B cell (primary cell): ENCODE results near the gene PRKAR2A. TPM values are rescaled to one million over a fixed set of nuclear protein-coding genes. Genes with fewer than 3 reads are reported as not detected.

ENCODE experiments used
- ATAC-seq: fragments of 200-7000 bp; cut with Tn5 transposase; one replicate; pipeline ENCODE4 v1.10.0; 2021; ENCODE audit warnings: low read depth, mild to moderate bottlenecking, moderate number of reproducible peaks, moderate library complexity
- CTCF ChIA-PET: fragments of 350-600 bp; sonication (Branson Sonifier 250); formaldehyde crosslinking; loops from one replicate; lab custom pipeline; 2021; ENCODE audit warnings: antibody characterized with exemption, inconsistent platforms; lab: Charles Lee
- POLR2A ChIA-PET: fragments of 350-600 bp; sonication (Branson Sonifier 250); formaldehyde crosslinking; loops from one replicate; lab custom pipeline; 2021; ENCODE audit warnings: antibody characterized with exemption; lab: Charles Lee
- DNase-seq: peaks from one replicate; pipeline ENCODE4 v3.0.0; 2013
- H2AFZ ChIP-seq: 2 replicates; pipeline ENCODE4 v1.6.1; 2012; ENCODE audit warnings: mild to moderate bottlenecking, low read depth, low read length; ENCODE audit not compliant: insufficient read depth, poor library complexity, severe bottlenecking
- H3K27ac ChIP-seq, 2 donors: 1 replicate in 1 of 2; 2 replicates in 1 of 2; pipeline ENCODE4 v1.5.1; 2012 to 2013; ENCODE audit warnings: low read length in 2 of 2, mild to moderate bottlenecking in 2 of 2, moderate library complexity in 1 of 2
- H3K27me3 ChIP-seq, 4 experiments: fragments of 200-600 bp in 1 of 4; sonication (generic) in 1 of 4; replicated peaks in 1 of 4; 1 replicate in 2 of 4; 2 replicates in 2 of 4; pipeline versions ENCODE4 v1.6.1 to v1.7.0; 2013 to 2016; ENCODE audit warnings: low read length in 3 of 4, mild to moderate bottlenecking in 2 of 4, mixed read lengths in 1 of 4, moderate library complexity in 1 of 4; ENCODE audit not compliant: insufficient read depth in 4 of 4, control insufficient read depth in 3 of 4; ENCODE audit errors: control extremely low read depth in 1 of 4
- H3K36me3 ChIP-seq, 2 experiments: replicated peaks in 1 of 2; 1 replicate in 1 of 2; 2 replicates in 1 of 2; pipeline versions ENCODE4 v1.6.1 to v1.7.1; 2013; ENCODE audit warnings: low read length in 1 of 2; ENCODE audit not compliant: insufficient read depth in 2 of 2, control insufficient read depth in 1 of 2; ENCODE audit errors: control extremely low read depth in 1 of 2, extremely low read depth in 1 of 2
- H3K4me1 ChIP-seq, 2 donors: fragments of 200-600 bp in 1 of 2; sonication (generic) in 1 of 2; 1 replicate in 1 of 2; 2 replicates in 1 of 2; pipeline versions ENCODE4 v1.5.1 to v1.6.1; 2013 to 2017; ENCODE audit warnings: low read length in 2 of 2; ENCODE audit not compliant: control insufficient read depth in 2 of 2, insufficient read depth in 2 of 2
- H3K4me2 ChIP-seq: replicated peaks from 2 replicates; pipeline ENCODE3; 2012; ENCODE audit warnings: mild to moderate bottlenecking, low read depth, low read length; ENCODE audit not compliant: poor library complexity, severe bottlenecking
- H3K4me3 ChIP-seq, 5 experiments: fragments of 200-600 bp in 1 of 5; sonication (generic) in 1 of 5; 1 replicate in 3 of 5; 2 replicates in 2 of 5; pipeline versions ENCODE4 v1.5.1 to v1.7.0; 2011 to 2016; ENCODE audit warnings: low read length in 4 of 5, mild to moderate bottlenecking in 4 of 5, low read depth in 2 of 5, control low read depth in 1 of 5, moderate library complexity in 1 of 5; ENCODE audit not compliant: insufficient read depth in 1 of 5; ENCODE audit errors: control extremely low read depth in 1 of 5, extremely low read depth in 1 of 5
- H3K79me2 ChIP-seq: fragments of 200-600 bp; sonication (generic); one replicate; pipeline ENCODE4 v1.6.0; 2016; ENCODE audit warnings: low read length; ENCODE audit not compliant: control insufficient read depth, insufficient read depth
- H3K9ac ChIP-seq: fragments of 200-600 bp; sonication (generic); 2 replicates; pipeline ENCODE4 v1.6.1; 2017; ENCODE audit warnings: mild to moderate bottlenecking, low read length, moderate library complexity
- H3K9me3 ChIP-seq, 3 donors: one replicate each; pipeline versions ENCODE4 v1.6.1 to v1.7.1; 2013; ENCODE audit warnings: low read length in 2 of 3; ENCODE audit not compliant: control insufficient read depth in 2 of 3, insufficient read depth in 1 of 3; ENCODE audit errors: control extremely low read depth in 1 of 3
- H4K20me1 ChIP-seq: 2 replicates; pipeline ENCODE4 v1.6.0; 2012; ENCODE audit warnings: mild to moderate bottlenecking, low read length; ENCODE audit not compliant: insufficient read depth, control insufficient read depth, poor library complexity, severe bottlenecking
- H3K27ac Mint-ChIP-seq: one replicate; pipeline ENCODE4 v1.8.0; 2021; ENCODE audit warnings: mixed read lengths
- H3K27me3 Mint-ChIP-seq: one replicate; pipeline ENCODE4 v1.8.0; 2021; ENCODE audit warnings: mixed read lengths
- H3K4me1 Mint-ChIP-seq: one replicate; pipeline ENCODE4 v1.8.0; 2021; ENCODE audit warnings: mixed read lengths
- H3K4me3 Mint-ChIP-seq: one replicate; pipeline ENCODE4 v1.8.0; 2021; ENCODE audit warnings: mixed read lengths
- H3K9me3 Mint-ChIP-seq: one replicate; pipeline ENCODE4 v1.8.0; 2022; ENCODE audit warnings: mixed read lengths; ENCODE audit not compliant: insufficient read depth
- CTCF ChIP-seq: fragments of 200-600 bp; IDR thresholded peaks from one replicate; pipeline ENCODE4 v1.8.0; 2022; ENCODE audit warnings: antibody characterized with exemption, mild to moderate bottlenecking
- EZH2 ChIP-seq: IDR thresholded peaks from 2 replicates; pipeline ENCODE4 v1.6.1; 2012; ENCODE audit warnings: borderline replicate concordance, low read depth, mild to moderate bottlenecking, moderate library complexity, low read length; ENCODE audit not compliant: insufficient read depth, poor library complexity, severe bottlenecking
- WGBS: methylation state at CpG from one replicate; pipeline ENCODE4 v1.1.5; 2013; ENCODE audit warnings: missing lambda C conversion rate; ENCODE audit not compliant: insufficient coverage; 5-methylcytosine and 5-hydroxymethylcytosine counted together
- intact Hi-C: fragments of 100-400 bp; cut with micrococcal nuclease; formaldehyde crosslinking; loops from one replicate; pipeline ENCODE4 v1.10.0; 2022
- polyA minus RNA-seq: library from RNA; depleted of rRNA, polyadenylated mRNA; stranded (reverse); fragments of >200 nt; gene quantifications from 2 replicates; pipeline ENCODE4 v1.2.3, GENCODE V29; 2012
- polyA plus RNA-seq: library from polyadenylated mRNA; depleted of rRNA; stranded (reverse); fragments of >200 nt; gene quantifications from 2 replicates; pipeline ENCODE4 v1.2.3, GENCODE V29; 2012
- total RNA-seq, 2 donors: library from RNA; stranded (reverse); fragments of 120-200 nt in 1 of 2; gene quantifications; 1 replicate in 1 of 2; 2 replicates in 1 of 2; pipeline versions ENCODE4 v1.2.3 to v1.2.4, GENCODE V29; 2013 to 2022

Gene PRKAR2A
- total RNA-seq (25.0 and 27.5 TPM in 2 replicates), polyA plus RNA-seq (4.3 and 6.0 TPM in 2 replicates), polyA minus RNA-seq (18.3 and 23.0 TPM in 2 replicates)
- total RNA-seq (2013), result 13.9 TPM

- DNase-seq, result peak; percentile 93
- H3K4me2 ChIP-seq, result peak within 1 kb of the TSS; percentile 89
- H3K36me3 ChIP-seq, result peaks cover 0 to 2% of the 10 kb centered on the region in 2 experiments
- ChIA-PET CTCF (interaction anchor here (1.2 to 1.6 kb wide), 2 partner anchors 14 to 51 kb away, joined by 3 read pairs; partner anchors contain the start of gene SLC25A20), POLR2A (interaction anchor here (1.2 to 2.1 kb wide), 4 partner anchors 36 to 160 kb away, joined by 4 to 10 read pairs (median 4); partner anchors contain the start of genes ARIH2, SLC25A20 and WDR6)
- peak within 1 kb of the TSS; percentile 83 for H3K9ac ChIP-seq
- Mint-ChIP-seq H3K9me3 (no peaks in the 10 kb centered on the region), H3K4me1 (peaks cover 28% of the 10 kb centered on the region), H3K27ac (peak within 1 kb of the TSS; percentile 96), H3K4me3 (peak within 1 kb of the TSS; percentile 96), H3K27me3 (no peaks in the 10 kb centered on the region)
- intact Hi-C loops, result loop anchor here (1.0 to 10.0 kb wide), 5 partner anchors 51 to 627 kb away; partner anchors contain the start of genes ARIH2, DAG1, IP6K2 and QRICH1
- H3K4me3 ChIP-seq, result peak within 1 kb of the TSS; percentile 67 to 88 (median 80)
- H2AFZ ChIP-seq, result peak within 1 kb of the TSS; percentile 82
- WGBS, result 2% methylated on average over 77 of the region's 81 CpGs
- peak within 1 kb of the TSS; percentile 68 to 89 for H3K27ac ChIP-seq
- peaks cover 26% of the 10 kb centered on the region for H3K79me2 ChIP-seq
- no peaks in the 10 kb centered on the region for H3K27me3 ChIP-seq
- ATAC-seq, result peak; percentile 95
- H4K20me1 ChIP-seq, result no peaks in the 10 kb centered on the region
- H3K9me3 ChIP-seq, result no peaks in the 10 kb centered on the region
- no peak for TF ChIP-seq CTCF
- no peak for TF ChIP-seq EZH2
- H3K4me1 ChIP-seq, result peaks cover 16 to 25% of the 10 kb centered on the region in 2 donors
Measured at GRCh38 chr3:48847504-48848423, at the start of gene PRKAR2A. Gene PRKAR2A (minus strand): TSS chr3:48847874. CDS start chr3:48847596, 278 bp downstream.
